HG03139 (cell line): ENCODE results near the gene NME4.
A peak's percentile ranks its signal among the peaks of the same experiment; 100 is the strongest.

Experiments used
- ATAC-seq: cut with Tn5 transposase; IDR thresholded peaks from one replicate; pipeline ENCODE4 v1.9.1; 2021; ENCODE audit not compliant: unreplicated experiment

Gene NME4

DNA sequence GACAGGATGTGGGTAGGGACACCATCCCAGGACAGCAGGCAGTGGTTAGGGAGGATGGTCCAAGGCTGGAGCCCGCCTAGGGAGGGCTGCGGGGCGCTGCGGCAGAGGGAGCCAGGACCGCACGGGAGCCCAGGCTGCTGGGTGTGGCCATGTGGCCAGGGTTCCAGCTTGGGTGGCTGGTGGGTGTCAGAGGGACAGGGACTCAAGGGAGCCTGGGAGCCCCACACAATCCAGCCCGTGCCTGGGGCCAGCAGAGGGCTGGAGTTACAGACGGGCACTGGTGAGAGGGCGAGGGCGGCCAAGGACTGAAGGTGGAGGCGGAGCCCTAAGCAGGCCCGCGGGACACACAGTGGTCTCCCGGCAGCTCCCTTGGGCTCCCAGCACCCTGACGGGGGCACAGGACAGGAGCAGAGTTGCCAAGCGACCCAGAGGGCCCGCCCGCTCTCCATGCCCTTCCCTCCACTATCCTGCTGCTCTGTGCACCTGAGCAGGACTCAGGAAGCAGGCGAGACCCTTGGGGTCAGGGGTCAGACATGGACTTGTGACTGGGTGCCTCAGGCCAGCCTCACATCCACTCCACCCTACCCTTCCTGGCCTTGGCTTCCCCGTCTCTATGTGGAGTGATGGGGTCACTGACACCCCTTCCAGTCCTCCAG lies 33.8 kb upstream of the NME4 start:
- ATAC-seq, result no peak

DNA sequence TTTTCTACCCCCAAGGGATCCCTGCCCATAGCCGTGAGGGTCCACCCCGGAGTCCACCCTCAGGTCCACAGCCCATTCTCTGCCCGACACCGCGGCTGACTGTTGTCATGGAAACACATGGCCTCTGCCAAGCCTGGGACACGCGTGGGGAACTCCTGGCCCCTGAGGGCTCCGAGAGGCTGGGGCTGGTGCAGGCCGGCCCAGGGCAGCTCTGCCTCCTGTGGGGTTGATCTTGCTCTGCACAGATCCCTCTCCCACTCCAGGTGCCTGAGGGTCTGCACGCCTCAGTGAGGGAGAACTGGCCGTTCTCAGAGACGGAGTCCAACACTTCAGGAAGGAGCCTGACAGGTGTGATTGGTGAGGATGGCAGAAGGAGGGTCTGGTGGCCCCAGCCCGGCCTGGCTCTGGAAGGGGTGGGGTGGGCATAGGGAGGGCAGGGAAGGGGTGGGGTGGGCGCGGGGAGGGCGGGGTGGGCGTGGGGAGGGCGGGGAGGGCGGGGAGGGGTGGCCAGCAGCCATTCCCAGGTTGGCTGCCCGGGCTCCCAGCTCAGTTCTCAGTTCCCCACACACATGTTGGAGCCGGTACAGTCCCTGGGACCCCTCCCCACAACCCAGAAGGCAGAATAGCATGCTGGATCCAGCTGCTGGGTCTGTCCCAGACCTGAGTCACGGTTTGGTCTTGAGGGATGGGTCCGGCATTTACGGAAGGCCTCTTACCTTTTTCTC lies 33.1 kb upstream of the NME4 start:
- ATAC-seq, result no peak

DNA sequence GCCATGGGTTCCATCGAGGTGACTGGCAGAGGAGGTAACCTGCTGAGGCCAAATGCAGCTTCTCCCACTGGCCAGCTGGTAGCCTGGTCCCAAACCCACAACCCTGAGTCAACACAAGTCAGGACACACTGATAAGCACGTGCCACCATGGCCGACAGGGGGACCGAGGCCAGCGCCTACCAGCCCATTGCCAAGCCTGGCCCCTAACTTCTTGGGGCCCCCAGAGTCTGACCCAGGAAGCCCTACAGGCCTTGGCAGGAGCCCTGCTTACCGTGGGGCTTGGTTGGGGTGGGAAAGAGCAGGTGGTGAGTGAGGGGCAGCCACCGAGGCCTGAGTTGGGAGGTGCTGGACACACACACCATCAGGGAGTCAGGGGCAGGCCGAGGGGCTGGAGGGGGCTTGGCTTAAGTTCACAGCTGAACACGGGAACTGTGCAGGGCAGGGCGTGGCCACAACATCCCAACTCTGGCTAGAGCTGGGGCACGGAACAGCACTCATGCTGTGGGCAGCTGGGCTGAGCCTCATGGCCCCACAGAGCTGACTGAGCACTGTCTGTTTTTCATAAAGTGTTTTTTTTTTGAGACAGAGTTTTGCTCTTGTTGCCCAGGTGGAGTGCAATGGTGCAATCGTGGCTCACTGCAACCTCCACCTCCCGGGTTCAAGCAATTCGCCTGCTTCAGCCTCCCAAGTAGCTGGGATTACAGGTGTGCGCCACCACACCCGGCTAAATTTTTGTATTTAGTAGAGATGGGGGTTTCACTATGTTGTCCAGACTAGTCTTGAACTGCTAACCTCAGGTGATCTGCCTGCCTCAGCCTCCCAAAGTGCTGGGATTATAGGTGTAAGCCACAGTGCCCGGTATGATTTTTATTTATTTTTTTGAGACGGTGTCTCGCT lies 32.2 kb upstream of the NME4 start:
- ATAC-seq, result no peak

- ATAC-seq, result no peak
Observed at GRCh38 chr16:366476-366875, 30.5 kb upstream of the NME4 start.

DNA sequence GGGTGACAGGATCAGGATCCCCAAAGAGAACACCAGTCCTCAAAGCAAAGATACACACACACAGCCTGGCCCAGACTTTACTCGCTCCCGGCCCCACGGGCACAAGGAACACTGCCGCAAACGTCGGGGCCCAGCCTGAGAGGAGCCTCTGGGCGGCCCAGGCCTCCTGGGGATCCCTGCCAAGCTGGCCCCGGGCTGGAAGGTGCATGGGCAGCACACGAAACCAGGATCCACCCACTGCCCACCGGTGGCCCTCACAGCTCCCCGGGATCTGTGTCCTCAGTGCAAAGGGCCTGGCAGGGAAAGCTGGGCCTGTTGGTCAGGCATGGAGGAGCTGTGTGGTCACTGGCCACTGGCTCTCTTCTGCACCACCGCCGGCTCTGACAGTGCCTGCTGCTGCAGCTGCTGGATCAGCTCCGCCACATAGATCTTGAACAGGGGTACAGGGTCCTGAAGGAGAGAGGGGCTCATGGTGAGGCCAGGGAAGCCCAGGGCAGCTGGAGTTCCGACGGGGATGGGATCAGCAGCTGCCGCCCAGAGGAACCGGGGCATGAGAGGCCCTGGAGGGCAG lies 29.6 kb upstream of the NME4 start:
- ATAC-seq, result no peak

GRCh38 chr16:368388-369158 lies 28.4 kb upstream of the NME4 start:
- no peak for ATAC-seq

- ATAC-seq, result no peak
Observed at GRCh38 chr16:369275-369865, 27.6 kb upstream of the NME4 start.

DNA sequence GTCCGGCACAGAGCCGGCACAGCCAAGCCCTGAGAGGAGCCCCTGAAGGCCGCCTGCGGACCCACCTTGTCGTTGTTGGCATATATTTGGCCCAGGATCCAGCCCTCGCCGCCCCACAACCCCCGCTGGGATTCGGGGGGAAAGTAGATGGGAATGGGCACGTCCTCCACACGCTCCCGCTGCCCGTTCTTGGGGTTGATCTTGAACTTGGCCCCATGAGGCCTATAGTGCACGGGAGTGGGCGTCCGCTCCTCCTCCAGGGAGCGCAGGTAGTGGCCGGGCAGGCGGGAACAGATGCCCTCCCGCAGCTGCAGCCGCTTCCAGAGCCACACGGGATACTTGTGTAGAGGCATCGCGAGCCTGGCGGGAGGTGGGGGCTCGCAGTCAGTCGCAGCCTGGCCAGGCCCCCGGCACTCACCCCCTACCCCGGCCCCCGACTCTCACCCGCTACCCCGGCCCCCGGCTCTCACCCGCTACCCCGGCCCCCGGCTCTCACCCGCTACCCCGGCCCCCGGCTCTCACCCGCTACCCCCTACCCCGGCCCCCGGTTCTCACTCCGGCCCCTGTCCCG lies 27.0 kb upstream of the NME4 start:
- no peak for ATAC-seq

DNA sequence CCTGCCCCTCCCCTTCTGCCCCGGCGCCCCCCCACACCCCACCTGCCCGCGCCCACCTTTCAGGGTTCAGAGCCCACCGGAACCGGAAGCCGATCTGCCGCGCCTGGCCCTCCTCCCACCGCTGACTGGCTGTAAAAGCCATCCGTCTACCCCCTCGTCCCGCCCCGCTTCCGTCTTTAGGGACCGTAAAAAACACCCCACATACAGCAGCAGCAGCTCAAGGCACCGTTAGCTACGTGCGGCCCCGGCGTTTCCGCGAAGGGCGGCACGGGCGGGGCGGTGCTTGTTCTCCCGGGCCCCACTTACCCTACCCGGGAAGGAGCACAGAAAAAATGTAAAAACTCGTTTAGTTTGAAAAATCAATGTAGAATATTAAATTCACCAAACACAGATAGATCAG lies 26.6 kb upstream of the NME4 start, which contains the start of gene MRPL28:
TSS of gene MRPL28 (minus strand) at position 96 of the 400 bp plus-strand sequence. CDS start 320 bp downstream, outside the sequence.
- peak; percentile 72 for ATAC-seq

- ATAC-seq, result no peak
Observed at GRCh38 chr16:370979-371514, 26.0 kb upstream of the NME4 start.

- ATAC-seq, result no peak
Observed at GRCh38 chr16:371515-372301, 25.3 kb upstream of the NME4 start.

DNA sequence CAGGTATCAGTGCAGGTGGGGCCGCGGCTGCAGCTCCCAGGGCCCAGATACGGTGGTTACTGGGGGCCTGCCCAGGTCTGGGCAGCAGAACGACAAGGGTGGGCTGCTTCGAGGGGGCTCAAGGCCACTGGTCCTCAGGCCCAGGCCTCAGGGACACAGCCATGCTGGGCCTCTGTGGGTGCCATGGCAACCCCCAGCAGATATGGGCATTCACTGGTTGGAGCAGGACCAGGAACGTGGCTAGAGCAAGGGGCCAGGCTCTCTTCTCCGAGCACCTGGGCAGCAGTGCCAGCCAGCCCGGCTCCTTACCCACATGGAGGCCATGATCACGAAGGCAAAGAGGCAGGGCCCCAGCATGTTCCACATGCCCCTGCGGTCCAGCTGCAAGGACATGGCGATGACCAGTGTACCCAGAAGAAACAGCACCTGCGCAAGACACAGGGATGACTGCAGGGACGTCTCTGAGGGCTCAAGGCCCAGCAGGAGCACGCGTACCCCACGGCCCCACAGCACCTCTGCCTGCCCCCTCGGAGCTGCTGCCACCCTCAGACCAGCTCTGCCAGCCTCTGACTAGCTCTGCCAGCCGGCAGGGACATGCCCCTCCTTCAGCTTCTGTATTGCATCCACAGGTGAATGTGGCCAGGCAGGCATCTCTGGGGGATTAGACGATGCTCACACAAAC lies 24.6 kb upstream of the NME4 start:
- ATAC-seq, result no peak

DNA sequence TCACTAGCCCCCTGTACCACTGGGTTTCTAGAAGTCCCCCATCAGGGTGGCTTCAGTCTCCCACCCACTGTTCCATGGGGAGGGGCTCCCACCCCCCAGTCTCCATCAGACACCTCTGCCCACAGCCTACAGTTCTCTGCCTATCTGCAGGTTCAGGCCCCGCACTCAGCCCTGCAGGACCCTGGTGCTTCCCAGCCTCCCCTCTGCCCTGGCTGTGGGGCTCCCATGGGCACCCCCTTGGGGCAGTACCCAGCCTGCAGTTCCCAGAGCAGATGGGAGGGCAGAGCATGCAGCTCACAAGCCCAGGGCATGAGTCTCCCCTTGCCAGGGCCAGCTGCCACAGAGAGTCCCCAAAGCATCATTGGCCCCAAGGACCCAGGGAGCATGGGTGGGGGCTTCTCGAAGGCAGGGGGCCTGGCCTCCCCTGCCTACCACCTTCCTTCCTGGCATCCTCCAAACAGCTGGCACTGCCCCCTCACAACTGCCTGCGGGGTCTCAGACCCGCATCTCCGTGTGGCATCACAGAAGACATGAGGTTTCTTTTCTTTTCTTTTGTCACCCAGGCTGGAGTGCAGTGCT lies 23.9 kb upstream of the NME4 start:
- ATAC-seq, result no peak

- ATAC-seq, result no peak
Observed at GRCh38 chr16:373848-374615, 23.0 kb upstream of the NME4 start.

GRCh38 chr16:374616-374926 lies 22.4 kb upstream of the NME4 start:
- no peak for ATAC-seq

DNA sequence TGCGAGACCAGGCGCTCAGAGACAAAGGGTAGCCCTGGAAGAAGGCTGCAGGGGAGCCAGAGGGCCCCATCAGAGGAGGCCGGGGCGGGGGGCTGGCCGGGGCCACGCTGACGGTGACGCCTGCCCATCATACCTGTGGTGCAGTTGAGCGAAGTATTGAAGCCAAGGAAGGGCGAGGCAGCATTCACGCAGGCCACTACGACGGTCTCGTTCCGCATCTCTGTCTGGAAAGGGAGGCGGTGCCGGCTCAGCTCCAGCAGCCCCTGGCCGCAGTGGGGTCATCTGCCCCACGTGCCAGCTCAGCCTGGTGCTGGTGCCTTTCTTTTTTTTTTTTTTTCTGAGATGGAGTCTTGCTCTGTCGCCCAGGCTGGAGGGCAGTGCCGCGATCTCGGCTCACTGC lies 21.8 kb upstream of the NME4 start:
- no peak for ATAC-seq
